Breast epithelium (tissue), 4 donors: Measurements from ENCODE around the gene HOXC13. TPM values are rescaled to one million over a fixed set of nuclear protein-coding genes. Genes with fewer than 3 reads are reported as not detected.

Source experiments
- DNase-seq, 2 donors: peaks; one replicate each; pipeline ENCODE4 v3.0.0-alpha.2; 2019; ENCODE audit warnings: low spot score in 2 of 2
- H3K27ac ChIP-seq, 2 donors: fragments of 200-600 bp; sonication (generic) in 1 of 2; one replicate each; pipeline ENCODE4 v1.5.1; 2016 to 2019; ENCODE audit warnings: mild to moderate bottlenecking in 1 of 2
- H3K27me3 ChIP-seq, 2 donors: fragments of 200-600 bp; sonication (generic) in 1 of 2; one replicate each; pipeline versions ENCODE4 v1.5.1 to v1.6.0; 2017 to 2019; ENCODE audit warnings: control low read depth in 1 of 2, mild to moderate bottlenecking in 1 of 2
- H3K36me3 ChIP-seq: fragments of 200-600 bp; one replicate; pipeline ENCODE4 v1.5.1; 2019
- H3K4me1 ChIP-seq, 2 donors: fragments of 200-600 bp; sonication (generic); one replicate each; pipeline ENCODE4 v1.5.1; 2016 to 2019; ENCODE audit warnings: control low read depth in 1 of 2
- H3K4me3 ChIP-seq, 3 donors: fragments of 200-600 bp; sonication (generic); 1 replicate in 2 of 3; 2 replicates in 1 of 3; pipeline ENCODE4 v1.5.1; 2016 to 2019; ENCODE audit warnings: mild to moderate bottlenecking in 3 of 3, moderate library complexity in 2 of 3
- H3K9me3 ChIP-seq, 2 donors: fragments of 200-600 bp; sonication (generic) in 1 of 2; one replicate each; pipeline ENCODE4 v1.5.1; 2016 to 2019; ENCODE audit warnings: control low read depth in 1 of 2
- CTCF ChIP-seq, 3 donors: fragments of 450-650 bp; IDR thresholded peaks; one replicate each; pipeline ENCODE4 v1.5.1; 2016 to 2017; ENCODE audit warnings: antibody characterized with exemption in 3 of 3, mild to moderate bottlenecking in 3 of 3, moderate library complexity in 3 of 3
- POLR2A ChIP-seq: fragments of 450-650 bp; IDR thresholded peaks from one replicate; pipeline ENCODE4 v1.6.1; 2016; ENCODE audit warnings: antibody characterized with exemption, mild to moderate bottlenecking, moderate library complexity
- POLR2AphosphoS5 ChIP-seq, 3 donors: sonication (generic); formaldehyde crosslinking; IDR thresholded peaks; one replicate each; pipeline ENCODE4 v1.6.1; 2017; ENCODE audit warnings: antibody characterized with exemption in 3 of 3
- intact Hi-C: fragments of 100-400 bp; cut with DNase I; formaldehyde crosslinking; loops from one replicate; pipeline ENCODE4 v1.15.1; 2023; ENCODE audit warnings: low total_unique reads
- total RNA-seq, 3 donors: library from RNA; depleted of rRNA; stranded (reverse); fragments of >200 nt; gene quantifications; one replicate each; pipeline ENCODE4 v1.1.0, GENCODE V29; 2016

HOXC13 gene
- total RNA-seq, 3 donors from 2014 or later = 0.98 to 1.0 TPM; not detected in 1

- peaks cover 18 to 98% of the 10 kb centered on the region in 2 donors for H3K27me3 ChIP-seq
- no peak overlapping the region for H3K4me3 ChIP-seq
Measured at GRCh38 chr12:53941750-53942149, 3.1 kb downstream of the HOXC13 start.

GRCh38 chr12:53942467-53942997 is 3.9 kb downstream of the HOXC13 start:
- H3K27me3 ChIP-seq = peaks cover 19 to 96% of the 10 kb centered on the region in 2 donors
- DNase-seq = no peak
- no peaks in the 10 kb centered on the region for H3K9me3 ChIP-seq

More at GRCh38 chr12:53941750-53942149, 3.1 kb downstream of the HOXC13 start:
- no peaks in the 10 kb centered on the region for H3K4me1 ChIP-seq
- no peak for DNase-seq
- TF ChIP-seq POLR2A = no peak
- TF ChIP-seq POLR2AphosphoS5 (IDR thresholded peaks at IDR 0.05) = no peak
- no peak for TF ChIP-seq CTCF (IDR thresholded peaks at IDR 0.05)
- no peaks in the 10 kb centered on the region for H3K9me3 ChIP-seq
- no peak overlapping the region for H3K27ac ChIP-seq
- intact Hi-C loops = no loop called here
- H3K36me3 ChIP-seq = no peaks in the 10 kb centered on the region

GRCh38 chr12:53944209-53944608 is 5.6 kb downstream of the HOXC13 start:
- no peaks in the 10 kb centered on the region for H3K4me1 ChIP-seq
- no peak for DNase-seq
- no peak overlapping the region for H3K4me3 ChIP-seq
- H3K36me3 ChIP-seq = no peaks in the 10 kb centered on the region
- no peaks in the 10 kb centered on the region for H3K9me3 ChIP-seq
- H3K27ac ChIP-seq = no peak overlapping the region
- TF ChIP-seq POLR2AphosphoS5 (IDR thresholded peaks at IDR 0.05) (no peak), CTCF (IDR thresholded peaks at IDR 0.05) (no peak), POLR2A (no peak)
- intact Hi-C loops = no loop called here
- H3K27me3 ChIP-seq = peaks cover 15 to 90% of the 10 kb centered on the region in 2 donors

More at GRCh38 chr12:53942467-53942997, 3.9 kb downstream of the HOXC13 start:
- Histone ChIP-seq H3K4me1 (no peaks in the 10 kb centered on the region), H3K27ac (no peak overlapping the region), H3K4me3 (no peak overlapping the region), H3K36me3 (no peaks in the 10 kb centered on the region)
- intact Hi-C loops = no loop called here
- TF ChIP-seq POLR2A (no peak), CTCF (IDR thresholded peaks at IDR 0.05) (no peak), POLR2AphosphoS5 (IDR thresholded peaks at IDR 0.05) (no peak)

GRCh38 chr12:53944907-53945847 is 6.5 kb downstream of the HOXC13 start:
- no peaks in the 10 kb centered on the region for H3K9me3 ChIP-seq
- no peak for DNase-seq
- peaks cover 8 to 90% of the 10 kb centered on the region in 2 donors for H3K27me3 ChIP-seq
- no peak overlapping the region for H3K27ac ChIP-seq
- H3K4me1 ChIP-seq = no peaks in the 10 kb centered on the region
- no peaks in the 10 kb centered on the region for H3K36me3 ChIP-seq
- intact Hi-C loops = no loop called here
- TF ChIP-seq POLR2AphosphoS5 (IDR thresholded peaks at IDR 0.05) = no peak
- no peak for TF ChIP-seq CTCF (IDR thresholded peaks at IDR 0.05)
- no peak for TF ChIP-seq POLR2A
- H3K4me3 ChIP-seq = no peak overlapping the region

- intact Hi-C loops = no loop called here
- Histone ChIP-seq H3K36me3 (no peaks in the 10 kb centered on the region), H3K27me3 (peaks cover 8 to 92% of the 10 kb centered on the region in 2 donors), H3K9me3 (no peaks in the 10 kb centered on the region), H3K4me3 (no peak overlapping the region), H3K4me1 (no peaks in the 10 kb centered on the region), H3K27ac (no peak overlapping the region)
- no peak for DNase-seq
- TF ChIP-seq POLR2AphosphoS5 (IDR thresholded peaks at IDR 0.05) (no peak), POLR2A (no peak), CTCF (IDR thresholded peaks at IDR 0.05) (no peak)
Measured at GRCh38 chr12:53947743-53948142, 9.1 kb downstream of the HOXC13 start.
